Measurements from ENCODE around the gene KPNA6.

Gene KPNA6

DNA sequence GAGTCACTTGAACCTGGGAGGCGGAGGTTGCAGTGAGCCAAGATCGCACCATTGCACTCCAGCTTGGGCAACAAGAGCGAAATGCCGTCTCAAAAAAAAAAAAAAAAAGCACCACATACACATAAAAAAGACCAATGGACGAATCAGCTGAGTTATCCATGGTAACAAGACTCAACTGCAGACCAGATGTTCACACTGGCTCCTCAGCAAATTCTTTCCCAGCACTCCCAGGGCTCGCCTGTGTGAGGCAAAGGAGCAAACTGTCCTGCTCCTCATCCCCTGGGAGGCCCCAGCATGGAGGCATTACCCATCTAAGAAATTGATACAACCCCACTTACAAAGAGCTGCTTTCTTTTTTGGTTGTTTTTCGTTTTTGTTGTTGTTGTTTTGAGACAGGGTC is 111.2 kb downstream of the KPNA6 start:
- no peak for DNase-seq (ENCODE audit: low spot score)

DNA sequence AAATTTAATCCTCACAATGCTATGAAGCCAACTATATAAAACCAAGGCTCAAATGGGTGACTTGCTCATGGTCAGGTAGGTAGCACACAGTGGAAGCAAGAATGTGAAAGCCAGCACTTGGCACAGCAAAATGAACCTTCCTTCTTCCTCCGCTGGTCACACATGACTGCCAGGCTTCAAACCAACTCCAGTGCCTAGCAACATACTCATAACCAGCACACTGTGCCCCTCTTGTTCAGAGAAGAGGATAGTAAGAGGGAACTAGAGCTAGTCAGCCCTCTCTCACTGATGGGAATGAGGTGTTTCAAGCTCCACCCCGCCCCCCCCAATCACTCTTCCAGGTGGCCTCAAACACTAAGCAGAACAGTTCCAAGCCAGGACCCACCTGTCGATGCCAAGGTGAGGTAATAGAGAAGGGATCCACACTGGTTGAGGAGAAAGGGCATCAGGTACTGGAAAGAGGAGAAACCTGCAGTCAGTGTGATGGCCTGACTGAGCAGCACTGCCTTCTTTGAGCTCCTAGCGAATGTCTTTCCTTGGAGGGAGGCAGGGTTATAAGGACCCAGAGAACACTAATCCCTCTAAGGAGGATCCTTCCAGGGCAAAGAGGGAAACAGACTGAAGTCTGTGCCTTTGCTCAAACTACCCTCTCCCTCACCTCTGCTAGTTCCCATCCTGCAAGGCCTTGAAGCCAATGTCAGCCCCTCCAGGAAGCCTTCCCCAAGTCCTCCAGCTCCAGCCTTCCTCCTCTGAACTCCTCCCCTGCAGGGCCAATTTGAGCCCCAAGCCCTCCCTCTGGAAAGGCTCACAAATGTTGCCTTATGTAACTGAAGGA is 113.1 kb downstream of the KPNA6 start:
- DNase-seq (ENCODE audit: low spot score), result no peak

DNA sequence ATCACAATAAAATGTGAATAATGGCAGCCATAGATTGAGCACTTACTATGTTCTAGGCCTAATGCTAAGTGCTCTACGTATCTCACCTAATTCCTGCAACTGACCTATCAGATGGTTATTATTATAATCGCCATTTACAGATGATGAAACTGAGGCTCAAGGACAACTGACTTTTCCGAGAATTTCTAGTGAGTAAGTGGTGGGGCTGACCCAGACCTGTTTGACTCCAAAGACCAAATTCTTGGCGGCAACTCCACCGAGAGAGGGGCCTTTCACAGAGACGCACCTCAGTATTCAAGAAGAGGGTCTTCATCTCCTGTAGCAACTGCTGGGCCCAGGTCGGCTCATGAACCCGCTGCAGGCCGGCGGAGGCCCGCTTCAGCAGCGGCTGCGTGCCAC is 113.7 kb downstream of the KPNA6 start:
- DNase-seq (ENCODE audit: low spot score), result no peak

DNA sequence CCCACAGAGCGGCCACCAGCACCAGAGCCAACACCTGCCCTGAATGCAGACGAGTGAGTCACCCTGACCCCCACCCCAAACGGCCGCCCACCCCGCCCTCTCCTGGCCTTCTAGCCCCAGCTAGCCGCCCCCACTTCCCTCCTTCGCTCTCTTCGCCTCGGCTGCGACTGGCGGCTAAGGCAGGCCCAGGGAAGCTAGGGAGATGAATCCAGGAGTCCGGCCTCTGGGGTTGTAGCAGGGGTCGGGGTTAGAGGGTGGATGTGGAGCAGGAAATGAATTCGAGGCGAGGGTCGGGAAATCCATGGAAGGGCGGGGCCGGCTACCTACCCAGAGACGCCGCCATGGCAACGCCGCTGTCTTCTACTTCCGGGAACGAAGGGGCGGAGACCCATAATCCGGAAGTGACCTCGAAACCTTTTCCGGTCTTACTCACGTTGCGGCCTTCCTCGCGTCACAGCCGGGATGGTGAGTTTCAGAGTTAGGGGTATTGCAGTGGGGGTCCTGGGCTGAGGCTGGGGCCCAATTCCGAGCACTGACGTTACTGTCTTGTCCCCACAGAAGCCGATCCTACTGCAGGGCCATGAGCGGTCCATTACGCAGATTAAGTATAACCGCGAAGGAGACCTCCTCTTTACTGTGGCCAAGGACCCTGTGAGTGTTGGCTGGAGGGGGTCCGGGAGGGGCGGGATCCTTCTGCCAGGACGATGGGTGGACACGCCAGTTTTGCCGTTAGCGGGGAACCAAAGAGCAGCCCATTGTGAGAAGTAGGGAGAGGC is 114.3 kb downstream of the KPNA6 start, which contains the start of the genes EIF3I and TMEM234:
Gene EIF3I, plus strand, starts transcription at position 428 of the 776 bp plus-strand sequence. Its CDS starts 35 bp downstream, at position 463.
Gene TMEM234, minus strand, starts transcription at position 374 of the 776 bp plus-strand sequence. Its CDS starts 31 bp downstream, at position 343.
- peak; percentile 94 for DNase-seq (ENCODE audit: low spot score)

DNA sequence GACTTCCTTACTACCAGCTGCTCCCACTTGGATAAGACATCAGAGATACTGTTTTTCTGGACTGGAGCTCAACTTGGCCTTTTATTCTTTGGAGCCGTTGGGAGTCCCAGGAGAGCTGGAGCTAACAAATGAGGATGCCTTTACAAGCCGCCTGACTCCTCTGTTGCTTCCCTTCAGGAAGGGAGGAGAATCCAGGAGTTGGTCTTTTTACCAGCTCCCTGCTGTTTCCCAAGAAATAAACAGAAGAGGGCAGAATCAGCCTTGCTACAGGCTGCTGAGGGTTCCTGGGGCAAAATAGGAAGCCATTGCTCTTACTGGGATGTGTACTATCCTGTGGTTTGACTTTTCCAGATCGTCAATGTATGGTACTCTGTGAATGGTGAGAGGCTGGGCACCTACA is 115.8 kb downstream of the KPNA6 start:
- DNase-seq (ENCODE audit: low spot score), result no peak

DNA sequence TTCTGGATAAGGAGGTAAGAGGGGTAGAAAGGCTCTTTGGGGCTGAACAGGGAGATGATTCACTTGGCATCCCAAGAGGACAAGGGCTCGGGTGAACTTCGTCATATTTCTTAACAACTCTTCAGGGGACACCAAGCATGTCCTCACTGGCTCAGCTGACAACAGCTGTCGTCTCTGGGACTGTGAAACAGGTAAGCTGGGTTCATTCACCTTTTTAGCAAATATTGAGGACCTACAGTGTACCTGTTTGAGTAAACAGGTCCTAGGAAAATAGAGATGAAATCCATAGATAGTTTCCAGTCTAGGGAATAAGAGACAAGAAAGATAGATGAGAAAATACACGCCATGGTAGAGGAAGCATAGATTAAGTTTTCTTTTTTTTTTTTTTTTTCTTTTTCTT is 116.4 kb downstream of the KPNA6 start:
- no peak for DNase-seq (ENCODE audit: low spot score)

Measured in activated CD4-positive, alpha-beta T cell treated with anti-CD3 and anti-CD28 coated beads, Interleukin-2, Interleukin-4, amounts not matched to agents 100 ng/mL and 50 ng/mL, durations not matched to agents 16 hours and 8 hours (primary cell).